ENCODE data around the gene CLEC16A. TPM values are rescaled to one million over a fixed set of nuclear protein-coding genes. Genes with fewer than 3 reads are reported as not detected.
A peak's percentile ranks its signal among the peaks of the same experiment; 100 is the strongest.

The CLEC16A gene
- total and polyA plus RNA-seq, 9 of the 15 experiments (the other 6 are each of a cell fraction or from before 2014, with no cell fraction given): 1.00 to 22.3 (median 10.0) TPM

DNA sequence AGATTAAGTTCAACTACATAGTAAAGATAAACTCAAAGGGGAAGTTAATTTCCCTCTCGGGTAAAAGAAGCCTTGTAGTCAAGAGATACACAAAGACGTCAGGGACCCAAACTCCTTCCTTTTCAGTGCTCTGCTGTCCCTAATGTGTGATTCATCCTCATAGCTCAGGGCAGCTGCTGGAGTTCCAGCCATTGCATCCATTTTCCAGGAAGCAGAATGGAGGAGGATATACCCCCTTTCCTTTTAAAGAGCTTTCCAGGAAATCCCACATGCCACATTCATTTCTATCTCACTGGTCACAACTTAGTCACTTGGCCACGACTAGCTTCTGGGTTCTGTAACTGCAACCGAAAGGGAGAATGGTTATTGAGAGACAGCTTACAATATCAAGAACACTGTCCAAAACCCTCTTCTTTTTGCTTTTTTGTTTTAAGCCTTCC, 216.3 kb downstream of the CLEC16A start (continued):
- TF ChIP-seq ATF7 (IDR thresholded peaks at IDR 0.05) (peak; percentile 58), ZFPM2 (CRISPR knock-in tag; IDR thresholded peaks at IDR 0.05) (no peak), SOX6 (IDR thresholded peaks at IDR 0.05) (peak; percentile 53; the same call in 1 of the 2 replicates), NBN (IDR thresholded peaks at IDR 0.05; ENCODE audit: low read depth) (peak; percentile 91; the same call in 1 of the 2 replicates), POLR2B (IDR thresholded peaks at IDR 0.05; ENCODE audit: low read depth, partially characterized antibody) (no peak), SRSF1 (IDR thresholded peaks at IDR 0.05; ENCODE audit: low read depth, low read length) (no peak), NEUROD1 (IDR thresholded peaks at IDR 0.05; ENCODE audit: borderline replicate concordance, low read depth, low read length, partially characterized antibody) (no peak), U2AF1 (optimal IDR thresholded peaks at IDR 0.05; ENCODE audit: low read depth, low read length) (no peak), GABPB2 (CRISPR knock-in tag; conservative IDR thresholded peaks at IDR 0.05) (no peak), YBX1 (IDR thresholded peaks at IDR 0.05) (no peak), MAFG (tag; conservative IDR thresholded peaks at IDR 0.05) (no peak), RNF2 (IDR thresholded peaks at IDR 0.05) (no peak), RBM25 (IDR thresholded peaks at IDR 0.05; ENCODE audit: low read depth, low read length, severe bottlenecking) (peak; percentile 100), CBX8 (IDR thresholded peaks at IDR 0.05; ENCODE audit: borderline replicate concordance, extremely low read depth, low read depth, low read length, poor library complexity, severe bottlenecking) (no peak)
- TF ChIP-seq, protein P1, sequence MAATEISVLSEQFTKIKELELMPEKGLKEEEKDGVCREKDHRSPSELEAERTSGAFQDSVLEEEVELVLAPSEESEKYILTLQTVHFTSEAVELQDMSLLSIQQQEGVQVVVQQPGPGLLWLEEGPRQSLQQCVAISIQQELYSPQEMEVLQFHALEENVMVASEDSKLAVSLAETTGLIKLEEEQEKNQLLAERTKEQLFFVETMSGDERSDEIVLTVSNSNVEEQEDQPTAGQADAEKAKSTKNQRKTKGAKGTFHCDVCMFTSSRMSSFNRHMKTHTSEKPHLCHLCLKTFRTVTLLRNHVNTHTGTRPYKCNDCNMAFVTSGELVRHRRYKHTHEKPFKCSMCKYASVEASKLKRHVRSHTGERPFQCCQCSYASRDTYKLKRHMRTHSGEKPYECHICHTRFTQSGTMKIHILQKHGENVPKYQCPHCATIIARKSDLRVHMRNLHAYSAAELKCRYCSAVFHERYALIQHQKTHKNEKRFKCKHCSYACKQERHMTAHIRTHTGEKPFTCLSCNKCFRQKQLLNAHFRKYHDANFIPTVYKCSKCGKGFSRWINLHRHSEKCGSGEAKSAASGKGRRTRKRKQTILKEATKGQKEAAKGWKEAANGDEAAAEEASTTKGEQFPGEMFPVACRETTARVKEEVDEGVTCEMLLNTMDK (IDR thresholded peaks at IDR 0.05; ENCODE audit: borderline replicate concordance, insufficient read depth, low read depth, low read length, poor library complexity, severe bottlenecking): no peak
- TF ChIP-seq, protein P2, sequence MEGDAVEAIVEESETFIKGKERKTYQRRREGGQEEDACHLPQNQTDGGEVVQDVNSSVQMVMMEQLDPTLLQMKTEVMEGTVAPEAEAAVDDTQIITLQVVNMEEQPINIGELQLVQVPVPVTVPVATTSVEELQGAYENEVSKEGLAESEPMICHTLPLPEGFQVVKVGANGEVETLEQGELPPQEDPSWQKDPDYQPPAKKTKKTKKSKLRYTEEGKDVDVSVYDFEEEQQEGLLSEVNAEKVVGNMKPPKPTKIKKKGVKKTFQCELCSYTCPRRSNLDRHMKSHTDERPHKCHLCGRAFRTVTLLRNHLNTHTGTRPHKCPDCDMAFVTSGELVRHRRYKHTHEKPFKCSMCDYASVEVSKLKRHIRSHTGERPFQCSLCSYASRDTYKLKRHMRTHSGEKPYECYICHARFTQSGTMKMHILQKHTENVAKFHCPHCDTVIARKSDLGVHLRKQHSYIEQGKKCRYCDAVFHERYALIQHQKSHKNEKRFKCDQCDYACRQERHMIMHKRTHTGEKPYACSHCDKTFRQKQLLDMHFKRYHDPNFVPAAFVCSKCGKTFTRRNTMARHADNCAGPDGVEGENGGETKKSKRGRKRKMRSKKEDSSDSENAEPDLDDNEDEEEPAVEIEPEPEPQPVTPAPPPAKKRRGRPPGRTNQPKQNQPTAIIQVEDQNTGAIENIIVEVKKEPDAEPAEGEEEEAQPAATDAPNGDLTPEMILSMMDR (IDR thresholded peaks at IDR 0.05 in 2 of 3, conservative IDR thresholded peaks at IDR 0.05 in 1 of 3; ENCODE audit: insufficient read depth in 2 of 3, low read depth in 1 of 3, low read length in 3 of 3): no peak
- TF ChIP-seq, protein P3, sequence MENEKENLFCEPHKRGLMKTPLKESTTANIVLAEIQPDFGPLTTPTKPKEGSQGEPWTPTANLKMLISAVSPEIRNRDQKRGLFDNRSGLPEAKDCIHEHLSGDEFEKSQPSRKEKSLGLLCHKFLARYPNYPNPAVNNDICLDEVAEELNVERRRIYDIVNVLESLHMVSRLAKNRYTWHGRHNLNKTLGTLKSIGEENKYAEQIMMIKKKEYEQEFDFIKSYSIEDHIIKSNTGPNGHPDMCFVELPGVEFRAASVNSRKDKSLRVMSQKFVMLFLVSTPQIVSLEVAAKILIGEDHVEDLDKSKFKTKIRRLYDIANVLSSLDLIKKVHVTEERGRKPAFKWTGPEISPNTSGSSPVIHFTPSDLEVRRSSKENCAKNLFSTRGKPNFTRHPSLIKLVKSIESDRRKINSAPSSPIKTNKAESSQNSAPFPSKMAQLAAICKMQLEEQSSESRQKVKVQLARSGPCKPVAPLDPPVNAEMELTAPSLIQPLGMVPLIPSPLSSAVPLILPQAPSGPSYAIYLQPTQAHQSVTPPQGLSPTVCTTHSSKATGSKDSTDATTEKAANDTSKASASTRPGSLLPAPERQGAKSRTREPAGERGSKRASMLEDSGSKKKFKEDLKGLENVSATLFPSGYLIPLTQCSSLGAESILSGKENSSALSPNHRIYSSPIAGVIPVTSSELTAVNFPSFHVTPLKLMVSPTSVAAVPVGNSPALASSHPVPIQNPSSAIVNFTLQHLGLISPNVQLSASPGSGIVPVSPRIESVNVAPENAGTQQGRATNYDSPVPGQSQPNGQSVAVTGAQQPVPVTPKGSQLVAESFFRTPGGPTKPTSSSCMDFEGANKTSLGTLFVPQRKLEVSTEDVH (IDR thresholded peaks at IDR 0.05; ENCODE audit: low read depth, partially characterized antibody): no peak

Measured in K562 (cell line).